ENCODE data around the gene CLCN3. TPM values are rescaled to one million over a fixed set of nuclear protein-coding genes. Genes with fewer than 3 reads are reported as not detected.
"Not testable (repeated sequence)": the region's sequence is repeated elsewhere in the genome, so short reads cannot be mapped to it uniquely, and the experiment has no call there.

The CLCN3 gene
- total RNA-seq, 1 donor from 2014 or later = 45.1 TPM

GRCh38 chr4:169765835-169766234 lies 145.5 kb downstream of the CLCN3 start:
- no peak for DNase-seq (ENCODE audit: extremely low read depth, low read depth, low spot score)

GRCh38 chr4:169766741-169767140 lies 146.4 kb downstream of the CLCN3 start:
- DNase-seq (ENCODE audit: extremely low read depth, low read depth, low spot score) = no peak

GRCh38 chr4:169768385-169768784 lies 148.0 kb downstream of the CLCN3 start:
- DNase-seq (ENCODE audit: extremely low read depth, low read depth, low spot score) = no peak

- no peak for DNase-seq (ENCODE audit: extremely low read depth, low read depth, low spot score)
Observed at GRCh38 chr4:169770416-169770815, 150.0 kb downstream of the CLCN3 start.

GRCh38 chr4:169771556-169772080 lies 151.2 kb downstream of the CLCN3 start:
- DNase-seq (ENCODE audit: extremely low read depth, low read depth, low spot score) = not testable (repeated sequence)

Other genes with a start within 250 kb of the CLCN3 start
- 9.9 and 10.2 TPM in 2 replicates for gene NEK1, start 8.0 kb upstream of the CLCN3 start, total RNA-seq
- 17.9 and 20.6 TPM in 2 replicates for gene HPF1, start 137.4 kb downstream of the CLCN3 start, total RNA-seq